ACC112 (cell line): ENCODE data around the gene OR11H6.
"Not testable (repeated sequence)": the region's sequence is repeated elsewhere in the genome, so short reads cannot be mapped to it uniquely, and the experiment has no call there.

ENCODE experiments used
- H2AFZ ChIP-seq: fragments of 200-600 bp; sonication (generic); one replicate; pipeline ENCODE4 v1.6.0; 2017; ENCODE audit warnings: antibody characterized with exemption, low read length; ENCODE audit not compliant: unreplicated experiment
- H3K27ac ChIP-seq: fragments of 200-600 bp; sonication (generic); 2 replicates; pipeline ENCODE4 v1.5.1; 2014; ENCODE audit warnings: low read depth, mild to moderate bottlenecking, antibody characterized with exemption, low read length, moderate library complexity
- H3K27me3 ChIP-seq: fragments of 200-600 bp; sonication (generic); 2 replicates; pipeline ENCODE4 v1.6.1; 2014; ENCODE audit warnings: mild to moderate bottlenecking, antibody characterized with exemption, low read length, moderate library complexity, mixed read lengths; ENCODE audit not compliant: insufficient read depth
- H3K36me3 ChIP-seq: fragments of 200-600 bp; sonication (generic); 2 replicates; pipeline ENCODE4 v1.6.1; 2016; ENCODE audit warnings: mild to moderate bottlenecking, antibody characterized with exemption, low read length, moderate library complexity, mixed read lengths; ENCODE audit not compliant: insufficient read depth
- H3K4me1 ChIP-seq: fragments of 200-600 bp; sonication (generic); one replicate; pipeline ENCODE4 v1.6.1; 2016; ENCODE audit warnings: low read length, mixed read lengths; ENCODE audit not compliant: insufficient read depth, unreplicated experiment, control insufficient read depth
- H3K4me3 ChIP-seq: fragments of 200-600 bp; sonication (generic); 2 replicates; pipeline ENCODE4 v1.5.1; 2014; ENCODE audit warnings: mild to moderate bottlenecking, low read depth, low read length
- H3K79me2 ChIP-seq: fragments of 200-600 bp; sonication (generic); one replicate; pipeline ENCODE4 v1.6.0; 2016; ENCODE audit warnings: low read length; ENCODE audit not compliant: control insufficient read depth, unreplicated experiment, insufficient read depth

OR11H6 gene

DNA sequence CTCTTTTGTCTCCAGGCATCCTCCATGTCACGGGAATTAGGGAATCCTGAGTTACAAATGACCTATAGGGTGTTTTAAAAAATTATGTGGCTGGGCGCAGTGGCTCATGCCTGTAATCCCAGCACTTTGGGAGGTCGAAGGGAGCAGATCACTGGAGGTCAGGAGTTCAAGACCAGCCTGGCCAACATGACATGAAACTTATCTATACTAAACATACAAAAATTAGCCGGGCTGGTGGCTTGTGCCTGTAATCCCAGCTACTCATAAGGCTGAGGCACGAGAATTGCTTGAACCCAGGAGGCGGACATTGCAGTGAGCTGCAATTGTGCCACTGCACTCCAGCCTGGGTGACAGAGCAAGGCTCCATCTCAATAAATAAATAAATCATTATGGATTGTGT lies 28.3 kb upstream of the OR11H6 start:
- H3K27me3 ChIP-seq: peaks cover 66% of the 10 kb centered on the region
- H3K4me1 ChIP-seq, H2AFZ ChIP-seq, H3K36me3 ChIP-seq, H3K27ac ChIP-seq, H3K79me2 ChIP-seq, H3K4me3 ChIP-seq: not testable (repeated sequence)

DNA sequence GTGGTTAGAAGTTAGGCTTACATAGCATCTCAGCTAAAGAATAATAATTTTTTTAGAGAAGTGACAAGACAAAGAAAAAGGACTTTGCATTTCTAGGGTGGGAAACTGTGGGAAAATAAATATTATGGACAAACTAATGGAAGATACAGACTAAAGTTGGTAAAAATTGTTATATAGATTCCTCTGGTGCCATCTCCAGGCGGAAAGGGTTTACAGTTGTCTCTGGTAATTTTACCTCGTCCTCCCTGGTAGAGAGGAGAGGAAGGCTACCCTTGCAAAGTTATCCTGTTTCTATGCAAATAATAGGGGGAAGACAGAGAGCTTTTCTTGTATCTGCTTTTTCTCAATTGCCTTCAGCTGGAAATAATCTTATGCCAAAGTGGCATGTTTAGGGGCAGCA lies 27.6 kb upstream of the OR11H6 start:
- Histone ChIP-seq H3K27me3 (peaks cover 66% of the 10 kb centered on the region), H3K79me2 (no peaks in the 10 kb centered on the region), H3K36me3 (no peaks in the 10 kb centered on the region), H2AFZ (no peak overlapping the region), H3K27ac (no peak overlapping the region), H3K4me1 (no peaks in the 10 kb centered on the region), H3K4me3 (no peak overlapping the region)

GRCh38 chr14:20197459-20197858 lies 26.1 kb upstream of the OR11H6 start:
- no peak overlapping the region for H2AFZ ChIP-seq
- no peaks in the 10 kb centered on the region for H3K79me2 ChIP-seq
- H3K4me1 ChIP-seq: no peaks in the 10 kb centered on the region
- H3K27me3 ChIP-seq: peaks cover 51% of the 10 kb centered on the region
- no peak overlapping the region for H3K27ac ChIP-seq
- no peaks in the 10 kb centered on the region for H3K36me3 ChIP-seq
- H3K4me3 ChIP-seq: no peak overlapping the region

DNA sequence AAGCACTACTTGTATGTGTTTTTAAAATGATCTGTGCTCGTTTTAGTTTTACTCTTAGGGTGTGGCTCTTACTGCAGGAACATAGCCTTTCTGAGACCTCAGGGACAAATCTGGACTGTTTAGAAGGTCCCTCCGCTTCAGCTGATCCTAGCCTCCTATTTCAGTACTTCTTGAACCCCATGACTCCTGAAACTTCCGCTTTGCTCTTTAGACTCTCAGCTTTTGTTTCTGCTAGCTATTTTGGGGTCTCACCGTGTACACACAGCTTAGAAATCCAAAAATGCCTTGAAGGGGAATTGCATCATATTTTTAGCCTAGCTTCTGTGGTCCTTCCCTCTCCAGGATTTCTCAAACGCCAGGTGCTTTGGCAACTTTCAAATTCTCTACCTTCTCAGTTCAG lies 24.5 kb upstream of the OR11H6 start:
- H3K79me2 ChIP-seq: no peaks in the 10 kb centered on the region
- no peak overlapping the region for H2AFZ ChIP-seq
- H3K4me3 ChIP-seq: no peak overlapping the region
- no peaks in the 10 kb centered on the region for H3K36me3 ChIP-seq
- H3K27me3 ChIP-seq: peaks cover 43% of the 10 kb centered on the region
- H3K27ac ChIP-seq: no peak overlapping the region
- H3K4me1 ChIP-seq: no peaks in the 10 kb centered on the region

GRCh38 chr14:20204721-20205120 lies 18.8 kb upstream of the OR11H6 start:
- peaks cover 29% of the 10 kb centered on the region for H3K27me3 ChIP-seq
- H3K36me3 ChIP-seq: no peaks in the 10 kb centered on the region
- H3K4me3 ChIP-seq: no peak overlapping the region
- no peaks in the 10 kb centered on the region for H3K4me1 ChIP-seq
- no peak overlapping the region for H3K27ac ChIP-seq
- no peaks in the 10 kb centered on the region for H3K79me2 ChIP-seq
- no peak overlapping the region for H2AFZ ChIP-seq

DNA sequence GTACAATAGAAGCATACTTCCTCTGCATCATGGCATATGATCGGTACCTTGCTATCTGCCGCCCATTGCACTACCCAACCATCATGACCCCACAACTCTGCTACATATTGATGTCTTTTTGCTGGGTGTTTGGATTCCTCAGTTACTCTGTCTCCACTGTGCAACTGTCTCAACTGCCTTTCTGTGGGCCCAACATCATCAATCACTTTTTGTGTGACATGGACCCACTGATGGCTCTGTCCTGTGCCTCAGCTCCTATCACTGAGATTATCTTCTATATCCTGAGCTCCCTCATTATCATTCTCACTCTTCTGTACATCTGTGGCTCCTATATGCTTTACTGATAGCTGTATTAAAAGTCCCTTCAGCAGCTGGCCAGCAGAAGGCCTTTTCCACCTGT lies 13.9 kb upstream of the OR11H6 start:
- Histone ChIP-seq H3K4me1 (no peaks in the 10 kb centered on the region), H3K36me3 (no peaks in the 10 kb centered on the region), H3K79me2 (no peaks in the 10 kb centered on the region), H3K27me3 (peaks cover 24% of the 10 kb centered on the region), H3K27ac (no peak overlapping the region), H2AFZ (no peak overlapping the region), H3K4me3 (no peak overlapping the region)

DNA sequence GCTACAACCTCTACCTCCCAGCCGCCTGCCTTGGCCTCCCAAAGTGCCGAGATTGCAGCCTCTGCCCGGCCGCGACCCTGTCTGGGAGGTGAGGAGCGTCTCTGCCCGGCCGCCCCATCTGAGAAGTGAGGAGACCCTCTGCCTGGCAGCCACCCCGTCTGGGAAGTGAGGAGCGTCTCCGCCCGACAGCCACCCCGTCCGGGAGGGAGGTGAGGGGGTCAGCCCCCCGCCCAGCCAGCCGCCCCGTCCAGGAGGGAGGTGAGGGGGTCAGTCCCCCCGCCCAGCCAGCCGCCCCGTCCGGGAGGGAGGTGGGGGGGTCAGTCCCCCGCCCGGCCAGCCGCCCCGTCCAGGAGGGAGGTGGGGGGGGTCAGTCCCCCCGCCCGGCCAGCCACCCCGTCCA lies 11.1 kb upstream of the OR11H6 start:
- not testable (repeated sequence) for H3K4me1 ChIP-seq, H3K4me3 ChIP-seq, H3K27ac ChIP-seq, H3K79me2 ChIP-seq, H3K36me3 ChIP-seq, H2AFZ ChIP-seq
- H3K27me3 ChIP-seq: peaks cover 19% of the 10 kb centered on the region; the same call in 1 of the 2 replicates

DNA sequence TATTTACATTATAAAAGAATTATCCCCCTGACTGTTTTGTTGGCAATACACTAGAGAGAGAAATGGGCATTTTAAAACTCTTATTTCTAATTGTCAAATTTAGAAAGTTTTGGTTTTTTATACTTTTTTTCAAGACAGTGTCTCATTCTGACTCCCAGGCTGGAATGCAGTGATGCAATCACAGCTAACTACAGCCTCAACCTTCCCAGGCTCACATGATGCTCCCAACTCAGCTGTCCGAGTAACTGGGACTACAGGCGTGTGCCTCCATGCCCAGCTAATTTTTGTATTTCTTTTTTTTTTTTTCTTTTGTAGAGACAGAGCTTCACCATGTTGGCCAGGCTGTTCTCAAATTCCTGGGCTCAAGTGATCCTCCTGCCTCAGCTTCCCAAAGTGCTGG lies 8.3 kb upstream of the OR11H6 start:
- H2AFZ ChIP-seq: no peak overlapping the region
- no peaks in the 10 kb centered on the region for H3K36me3 ChIP-seq

GRCh38 chr14:20219033-20219432 lies 4.5 kb upstream of the OR11H6 start:
- Histone ChIP-seq H3K4me3 (no peak overlapping the region), H3K79me2 (no peaks in the 10 kb centered on the region), H3K4me1 (no peaks in the 10 kb centered on the region), H3K27me3 (peaks cover 6% of the 10 kb centered on the region), H2AFZ (peak overlapping the region; percentile 27), H3K36me3 (no peaks in the 10 kb centered on the region), H3K27ac (no peak overlapping the region)

More for the DNA sequence above, 8.3 kb upstream of the OR11H6 start:
- Histone ChIP-seq H3K27me3 (0 out of 2 replicates have a peak, but pooled peaks cover 2% of the 10 kb centered on the region), H3K79me2 (no peaks in the 10 kb centered on the region), H3K4me3 (no peak overlapping the region), H3K4me1 (no peaks in the 10 kb centered on the region), H3K27ac (no peak overlapping the region)

- H2AFZ ChIP-seq: no peak within 1 kb of the TSS
- H3K27me3 ChIP-seq: peaks cover 35% of the 10 kb centered on the region
- no peaks in the 10 kb centered on the region for H3K79me2 ChIP-seq
- H3K4me1 ChIP-seq: no peaks in the 10 kb centered on the region
- H3K4me3 ChIP-seq: no peak within 1 kb of the TSS
- no peaks in the 10 kb centered on the region for H3K36me3 ChIP-seq
- no peak within 1 kb of the TSS for H3K27ac ChIP-seq
Measured at GRCh38 chr14:20228681-20229080, 5.2 kb downstream of the OR11H6 start, which contains the start of gene OR11H7. OR11H7 (plus strand) TSS chr14:20228981.

GRCh38 chr14:20235415-20235814 lies 11.9 kb downstream of the OR11H6 start:
- H3K79me2 ChIP-seq, H2AFZ ChIP-seq, H3K4me3 ChIP-seq, H3K27ac ChIP-seq, H3K4me1 ChIP-seq, H3K27me3 ChIP-seq, H3K36me3 ChIP-seq: not testable (repeated sequence)
